B cell (primary cell): ENCODE results near the gene ST6GALNAC5. TPM values are rescaled to one million over a fixed set of nuclear protein-coding genes. Genes with fewer than 3 reads are reported as not detected.

Source experiments
- ATAC-seq: fragments of 200-7000 bp; cut with Tn5 transposase; one replicate; pipeline ENCODE4 v1.10.0; 2021; ENCODE audit warnings: low read depth, mild to moderate bottlenecking, moderate number of reproducible peaks, moderate library complexity
- CTCF ChIA-PET: fragments of 350-600 bp; sonication (Branson Sonifier 250); formaldehyde crosslinking; loops from one replicate; lab custom pipeline; 2021; ENCODE audit warnings: antibody characterized with exemption, inconsistent platforms; lab: Charles Lee
- POLR2A ChIA-PET: fragments of 350-600 bp; sonication (Branson Sonifier 250); formaldehyde crosslinking; loops from one replicate; lab custom pipeline; 2021; ENCODE audit warnings: antibody characterized with exemption; lab: Charles Lee
- DNase-seq: peaks from one replicate; pipeline ENCODE4 v3.0.0; 2013
- H2AFZ ChIP-seq: 2 replicates; pipeline ENCODE4 v1.6.1; 2012; ENCODE audit warnings: mild to moderate bottlenecking, low read depth, low read length; ENCODE audit not compliant: insufficient read depth, poor library complexity, severe bottlenecking
- H3K27ac ChIP-seq, 2 donors: 1 replicate in 1 of 2; 2 replicates in 1 of 2; pipeline ENCODE4 v1.5.1; 2012 to 2013; ENCODE audit warnings: low read length in 2 of 2, mild to moderate bottlenecking in 2 of 2, moderate library complexity in 1 of 2
- H3K27me3 ChIP-seq, 4 experiments: fragments of 200-600 bp in 1 of 4; sonication (generic) in 1 of 4; replicated peaks in 1 of 4; 1 replicate in 2 of 4; 2 replicates in 2 of 4; pipeline versions ENCODE4 v1.6.1 to v1.7.0; 2013 to 2016; ENCODE audit warnings: low read length in 3 of 4, mild to moderate bottlenecking in 2 of 4, mixed read lengths in 1 of 4, moderate library complexity in 1 of 4; ENCODE audit not compliant: insufficient read depth in 4 of 4, control insufficient read depth in 3 of 4; ENCODE audit errors: control extremely low read depth in 1 of 4
- H3K36me3 ChIP-seq, 2 experiments: replicated peaks in 1 of 2; 1 replicate in 1 of 2; 2 replicates in 1 of 2; pipeline versions ENCODE4 v1.6.1 to v1.7.1; 2013; ENCODE audit warnings: low read length in 1 of 2; ENCODE audit not compliant: insufficient read depth in 2 of 2, control insufficient read depth in 1 of 2; ENCODE audit errors: control extremely low read depth in 1 of 2, extremely low read depth in 1 of 2
- H3K4me1 ChIP-seq, 2 donors: fragments of 200-600 bp in 1 of 2; sonication (generic) in 1 of 2; 1 replicate in 1 of 2; 2 replicates in 1 of 2; pipeline versions ENCODE4 v1.5.1 to v1.6.1; 2013 to 2017; ENCODE audit warnings: low read length in 2 of 2; ENCODE audit not compliant: control insufficient read depth in 2 of 2, insufficient read depth in 2 of 2
- H3K4me2 ChIP-seq: replicated peaks from 2 replicates; pipeline ENCODE3; 2012; ENCODE audit warnings: mild to moderate bottlenecking, low read depth, low read length; ENCODE audit not compliant: poor library complexity, severe bottlenecking
- H3K4me3 ChIP-seq, 5 experiments: fragments of 200-600 bp in 1 of 5; sonication (generic) in 1 of 5; 1 replicate in 3 of 5; 2 replicates in 2 of 5; pipeline versions ENCODE4 v1.5.1 to v1.7.0; 2011 to 2016; ENCODE audit warnings: low read length in 4 of 5, mild to moderate bottlenecking in 4 of 5, low read depth in 2 of 5, control low read depth in 1 of 5, moderate library complexity in 1 of 5; ENCODE audit not compliant: insufficient read depth in 1 of 5; ENCODE audit errors: control extremely low read depth in 1 of 5, extremely low read depth in 1 of 5
- H3K79me2 ChIP-seq: fragments of 200-600 bp; sonication (generic); one replicate; pipeline ENCODE4 v1.6.0; 2016; ENCODE audit warnings: low read length; ENCODE audit not compliant: control insufficient read depth, insufficient read depth
- H3K9ac ChIP-seq: fragments of 200-600 bp; sonication (generic); 2 replicates; pipeline ENCODE4 v1.6.1; 2017; ENCODE audit warnings: mild to moderate bottlenecking, low read length, moderate library complexity
- H3K9me3 ChIP-seq, 3 donors: one replicate each; pipeline versions ENCODE4 v1.6.1 to v1.7.1; 2013; ENCODE audit warnings: low read length in 2 of 3; ENCODE audit not compliant: control insufficient read depth in 2 of 3, insufficient read depth in 1 of 3; ENCODE audit errors: control extremely low read depth in 1 of 3
- H4K20me1 ChIP-seq: 2 replicates; pipeline ENCODE4 v1.6.0; 2012; ENCODE audit warnings: mild to moderate bottlenecking, low read length; ENCODE audit not compliant: insufficient read depth, control insufficient read depth, poor library complexity, severe bottlenecking
- H3K27ac Mint-ChIP-seq: one replicate; pipeline ENCODE4 v1.8.0; 2021; ENCODE audit warnings: mixed read lengths
- H3K27me3 Mint-ChIP-seq: one replicate; pipeline ENCODE4 v1.8.0; 2021; ENCODE audit warnings: mixed read lengths
- H3K4me1 Mint-ChIP-seq: one replicate; pipeline ENCODE4 v1.8.0; 2021; ENCODE audit warnings: mixed read lengths
- H3K4me3 Mint-ChIP-seq: one replicate; pipeline ENCODE4 v1.8.0; 2021; ENCODE audit warnings: mixed read lengths
- H3K9me3 Mint-ChIP-seq: one replicate; pipeline ENCODE4 v1.8.0; 2022; ENCODE audit warnings: mixed read lengths; ENCODE audit not compliant: insufficient read depth
- CTCF ChIP-seq: fragments of 200-600 bp; IDR thresholded peaks from one replicate; pipeline ENCODE4 v1.8.0; 2022; ENCODE audit warnings: antibody characterized with exemption, mild to moderate bottlenecking
- EZH2 ChIP-seq: IDR thresholded peaks from 2 replicates; pipeline ENCODE4 v1.6.1; 2012; ENCODE audit warnings: borderline replicate concordance, low read depth, mild to moderate bottlenecking, moderate library complexity, low read length; ENCODE audit not compliant: insufficient read depth, poor library complexity, severe bottlenecking
- WGBS: methylation state at CpG from one replicate; pipeline ENCODE4 v1.1.5; 2013; ENCODE audit warnings: missing lambda C conversion rate; ENCODE audit not compliant: insufficient coverage; 5-methylcytosine and 5-hydroxymethylcytosine counted together
- intact Hi-C: fragments of 100-400 bp; cut with micrococcal nuclease; formaldehyde crosslinking; loops from one replicate; pipeline ENCODE4 v1.10.0; 2022
- polyA plus RNA-seq: library from polyadenylated mRNA; depleted of rRNA; stranded (reverse); fragments of >200 nt; gene quantifications from 2 replicates; pipeline ENCODE4 v1.2.3, GENCODE V29; 2012
- total RNA-seq, 2 donors: library from RNA; stranded (reverse); fragments of 120-200 nt in 1 of 2; gene quantifications; 1 replicate in 1 of 2; 2 replicates in 1 of 2; pipeline versions ENCODE4 v1.2.3 to v1.2.4, GENCODE V29; 2013 to 2022

ST6GALNAC5 gene
- total and polyA plus RNA-seq, 2 donors (not counting 1 experiment from before 2014, with no cell fraction given): not detected

- Mint-ChIP-seq H3K27ac (no peak overlapping the region), H3K9me3 (no peaks in the 10 kb centered on the region), H3K4me3 (no peak overlapping the region), H3K27me3 (no peaks in the 10 kb centered on the region), H3K4me1 (no peaks in the 10 kb centered on the region)
- no peak overlapping the region for H3K4me3 ChIP-seq
- ATAC-seq: no peak
- no peaks in the 10 kb centered on the region for H3K4me1 ChIP-seq
- no peak overlapping the region for H3K9ac ChIP-seq
- CTCF ChIA-PET: no interaction called here
- no peak overlapping the region for H3K27ac ChIP-seq
- no peaks in the 10 kb centered on the region for H3K79me2 ChIP-seq
- no peaks in the 10 kb centered on the region for H4K20me1 ChIP-seq
- POLR2A ChIA-PET: no interaction called here
- H2AFZ ChIP-seq: no peak overlapping the region
- TF ChIP-seq CTCF (no peak), EZH2 (no peak)
- no peak for DNase-seq
- no peak overlapping the region for H3K4me2 ChIP-seq
- H3K27me3 ChIP-seq: no peaks in the 10 kb centered on the region
- intact Hi-C loops: no loop called here
- no peaks in the 10 kb centered on the region for H3K36me3 ChIP-seq
- no peaks in the 10 kb centered on the region for H3K9me3 ChIP-seq
Measured at GRCh38 chr1:76832521-76832920, 34.8 kb upstream of the ST6GALNAC5 start.

- TF ChIP-seq CTCF: no peak
- TF ChIP-seq EZH2: no peak
- Histone ChIP-seq H3K4me3 (no peak overlapping the region), H3K27ac (no peak overlapping the region), H3K9ac (no peak overlapping the region), H3K9me3 (no peaks in the 10 kb centered on the region), H3K4me1 (no peaks in the 10 kb centered on the region), H2AFZ (no peak overlapping the region), H3K4me2 (no peak overlapping the region), H4K20me1 (no peaks in the 10 kb centered on the region), H3K36me3 (no peaks in the 10 kb centered on the region), H3K79me2 (no peaks in the 10 kb centered on the region), H3K27me3 (no peaks in the 10 kb centered on the region)
- no peak for ATAC-seq
- POLR2A ChIA-PET: no interaction called here
- Mint-ChIP-seq H3K4me1 (no peaks in the 10 kb centered on the region), H3K27ac (no peak overlapping the region), H3K9me3 (no peaks in the 10 kb centered on the region), H3K4me3 (no peak overlapping the region), H3K27me3 (no peaks in the 10 kb centered on the region)
- CTCF ChIA-PET: no interaction called here
- WGBS: no CpG with 5 or more reads among the region's 1 CpG
- intact Hi-C loops: no loop called here
- no peak for DNase-seq
Measured at GRCh38 chr1:76833151-76833550, 34.1 kb upstream of the ST6GALNAC5 start.
